Common myeloid progenitor, CD34-positive (primary cell): ENCODE data around the gene WIPF3.
A peak's percentile ranks its signal among the peaks of the same experiment; 100 is the strongest.

Source experiments
- CTCF ChIA-PET: fragments of 350-600 bp; sonication (Branson Sonifier 250); formaldehyde crosslinking; loops from one replicate; lab custom pipeline; 2021; ENCODE audit warnings: antibody characterized with exemption; lab: Charles Lee
- POLR2A ChIA-PET: fragments of 350-600 bp; sonication (Branson Sonifier 250); formaldehyde crosslinking; loops from one replicate; lab custom pipeline; 2021; ENCODE audit warnings: antibody characterized with exemption; lab: Charles Lee
- DNase-seq, 3 donors: peaks; one replicate each; pipeline versions ENCODE4 v3.0.0 to v3.0.0-alpha.2; 2013
- H3K27ac ChIP-seq, 2 experiments: 1 replicate in 1 of 2; 2 replicates in 1 of 2; pipeline ENCODE4 v1.7.0; 2013; ENCODE audit warnings: inconsistent platforms in 2 of 2, low read length in 2 of 2, mild to moderate bottlenecking in 2 of 2, low read depth in 1 of 2, moderate library complexity in 1 of 2; ENCODE audit not compliant: severe bottlenecking in 2 of 2, insufficient read depth in 1 of 2, poor library complexity in 1 of 2
- H3K27me3 ChIP-seq, 5 experiments: replicated peaks in 2 of 5; 1 replicate in 3 of 5; 2 replicates in 2 of 5; pipeline versions ENCODE4 v1.6.1 to v1.7.0; 2013; ENCODE audit warnings: low read length in 4 of 5, mild to moderate bottlenecking in 2 of 5, moderate library complexity in 2 of 5, inconsistent platforms in 1 of 5; ENCODE audit not compliant: insufficient read depth in 5 of 5, control insufficient read depth in 4 of 5
- H3K36me3 ChIP-seq, 4 experiments: 1 replicate in 2 of 4; 2 replicates in 2 of 4; pipeline versions ENCODE4 v1.6.1 to v1.7.0; 2013; ENCODE audit warnings: low read length in 3 of 4, control low read depth in 1 of 4, mild to moderate bottlenecking in 1 of 4; ENCODE audit not compliant: control insufficient read depth in 4 of 4, insufficient read depth in 4 of 4
- H3K4me1 ChIP-seq, 4 experiments: 1 replicate in 3 of 4; 2 replicates in 1 of 4; pipeline versions ENCODE4 v1.6.1 to v1.7.1; 2013; ENCODE audit warnings: low read length in 3 of 4, mild to moderate bottlenecking in 3 of 4, control low read depth in 1 of 4, inconsistent platforms in 1 of 4, moderate library complexity in 1 of 4; ENCODE audit not compliant: control insufficient read depth in 4 of 4, insufficient read depth in 4 of 4; ENCODE audit errors: control extremely low read depth in 1 of 4
- H3K4me3 ChIP-seq, 7 experiments: 1 replicate in 4 of 7; 2 replicates in 3 of 7; pipeline versions ENCODE4 v1.5.1 to v1.7.0; 2013; ENCODE audit warnings: mild to moderate bottlenecking in 7 of 7, low read length in 6 of 7, moderate library complexity in 6 of 7, inconsistent platforms in 2 of 7, low read depth in 2 of 7, control low read depth in 1 of 7; ENCODE audit not compliant: insufficient read depth in 4 of 7, control insufficient read depth in 1 of 7; ENCODE audit errors: extremely low read depth in 1 of 7
- H3K9me3 ChIP-seq, 5 experiments: 1 replicate in 4 of 5; 2 replicates in 1 of 5; pipeline versions ENCODE4 v1.6.1 to v1.7.1; 2013; ENCODE audit warnings: low read length in 4 of 5, mild to moderate bottlenecking in 2 of 5, inconsistent platforms in 1 of 5, low read depth in 1 of 5, moderate library complexity in 1 of 5; ENCODE audit not compliant: control insufficient read depth in 4 of 5, insufficient read depth in 2 of 5; ENCODE audit errors: control extremely low read depth in 1 of 5
- WGBS: methylation state at CpG from one replicate; pipeline ENCODE4 v1.1.5; 2013; ENCODE audit not compliant: insufficient coverage; 5-methylcytosine and 5-hydroxymethylcytosine counted together

Gene WIPF3

DNA sequence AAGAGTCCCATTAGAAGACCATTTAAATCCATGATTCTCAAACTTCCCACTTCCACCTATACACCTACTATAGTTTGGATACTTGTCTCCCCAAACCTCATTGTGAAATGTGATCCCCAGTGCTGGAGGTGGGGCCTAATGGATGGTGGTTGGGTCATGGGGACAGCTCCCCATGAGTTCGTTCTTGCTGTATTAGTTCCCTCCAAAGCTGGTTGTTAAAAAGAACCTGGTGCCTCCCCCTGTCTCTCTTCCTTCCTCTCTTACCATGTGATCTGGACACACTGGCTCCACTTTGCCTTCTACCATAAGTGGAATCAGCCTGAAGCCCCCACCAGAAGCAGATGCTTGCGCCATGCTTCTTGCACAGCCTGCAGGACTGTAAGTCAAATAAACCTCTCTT, 53.9 kb downstream of the WIPF3 start:
- Histone ChIP-seq H3K4me1 (peaks cover 7 to 25% (median 15%) of the 10 kb centered on the region in 4 experiments), H3K9me3 (no peaks in the 10 kb centered on the region), H3K27me3 (no peaks in the 10 kb centered on the region), H3K36me3 (no peaks in the 10 kb centered on the region), H3K27ac (no peak overlapping the region), H3K4me3 (no peak overlapping the region)
- CTCF ChIA-PET: interaction anchor here (1.4 to 1.6 kb wide), 2 partner anchors 17 to 64 kb away, joined by 3 to 5 read pairs; no protein-coding TSS in a partner anchor
- POLR2A ChIA-PET: no interaction called here
- WGBS: no CpG with 5 or more reads among the region's 2 CpGs
- DNase-seq: no peak

DNA sequence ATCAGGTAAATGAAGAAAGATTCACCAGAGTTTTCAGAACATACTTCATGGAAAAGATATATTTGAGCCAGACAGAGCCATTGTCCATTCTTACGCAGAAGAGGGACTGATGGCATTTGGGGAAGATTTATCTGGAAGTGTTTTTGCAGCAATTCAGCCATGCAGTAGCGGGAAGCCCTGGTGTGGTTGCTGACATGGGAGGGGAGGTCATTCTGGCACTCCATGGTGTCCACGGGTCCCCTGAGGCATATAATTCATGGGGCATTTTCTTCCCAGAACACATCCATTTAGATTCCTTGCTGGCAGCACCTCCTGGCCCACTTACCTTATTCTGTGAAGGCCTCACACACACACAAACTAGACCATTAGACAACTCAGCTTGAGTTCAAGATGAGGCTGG, 55.6 kb downstream of the WIPF3 start:
- H3K4me1 ChIP-seq: peaks cover 7 to 34% (median 24%) of the 10 kb centered on the region in 4 experiments
- CTCF ChIA-PET: interaction anchor here (1.1 kb wide), 1 partner anchor 60 kb away, joined by 3 read pairs; no protein-coding TSS in a partner anchor
- H3K27ac ChIP-seq: no peak overlapping the region
- POLR2A ChIA-PET: no interaction called here
- WGBS: 100% methylated on average over 2 of the region's 3 CpGs
- H3K9me3 ChIP-seq: no peaks in the 10 kb centered on the region
- H3K36me3 ChIP-seq: no peaks in the 10 kb centered on the region
- no peaks in the 10 kb centered on the region for H3K27me3 ChIP-seq
- DNase-seq: no peak
- H3K4me3 ChIP-seq: no peak overlapping the region

DNA sequence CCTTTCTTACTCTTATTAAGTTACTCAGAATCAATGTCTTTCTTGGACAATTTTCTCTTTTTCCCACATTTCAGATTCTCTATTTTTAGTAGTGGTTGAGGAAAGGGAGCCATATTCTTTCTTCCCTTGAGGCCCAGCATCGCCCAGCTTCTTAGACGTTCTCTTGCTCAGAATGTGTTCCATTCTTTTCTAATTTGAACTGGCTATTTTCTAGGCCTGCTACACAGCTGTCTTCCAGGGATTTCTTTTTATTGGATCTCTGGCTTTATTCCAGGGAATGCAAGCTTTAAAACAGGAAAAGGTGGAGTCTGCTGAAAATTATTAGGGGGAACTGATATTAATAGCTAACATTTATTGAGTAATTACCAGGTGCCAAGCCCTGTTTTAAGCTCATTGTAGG, 58.3 kb downstream of the WIPF3 start:
- ChIA-PET POLR2A (no interaction called here), CTCF (no interaction called here)
- DNase-seq: no peak
- peaks cover 4 to 34% (median 24%) of the 10 kb centered on the region in 4 experiments for H3K4me1 ChIP-seq
- 100% methylated on average over 2 of the region's 2 CpGs for WGBS
- H3K27ac ChIP-seq: no peak overlapping the region
- H3K27me3 ChIP-seq: no peaks in the 10 kb centered on the region
- no peak overlapping the region for H3K4me3 ChIP-seq
- H3K36me3 ChIP-seq: no peaks in the 10 kb centered on the region
- H3K9me3 ChIP-seq: no peaks in the 10 kb centered on the region

DNA sequence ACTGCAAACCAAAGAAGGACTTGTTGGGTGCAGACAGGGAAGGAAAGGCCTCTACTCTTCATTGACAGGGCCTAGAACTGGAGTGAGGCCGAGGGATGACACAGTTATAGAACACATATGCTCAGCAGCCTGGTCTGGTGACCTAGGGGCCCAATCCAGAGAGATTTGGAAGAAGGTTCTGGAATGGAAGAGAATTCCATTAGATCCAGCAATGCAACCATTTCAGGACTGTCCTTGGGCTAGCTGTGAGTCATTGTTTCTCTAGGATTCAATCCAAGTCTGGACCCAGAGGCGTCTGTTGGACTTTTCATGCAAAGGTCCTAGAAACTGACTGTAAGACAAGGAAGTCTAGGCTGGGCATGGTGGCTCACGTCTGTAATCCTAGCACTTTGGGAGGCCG, 59.2 kb downstream of the WIPF3 start:
- no peaks in the 10 kb centered on the region for H3K9me3 ChIP-seq
- no peak overlapping the region for H3K27ac ChIP-seq
- DNase-seq: no peak
- no peak overlapping the region for H3K4me3 ChIP-seq
- H3K36me3 ChIP-seq: no peaks in the 10 kb centered on the region
- WGBS: no CpG with 5 or more reads among the region's 4 CpGs
- H3K27me3 ChIP-seq: no peaks in the 10 kb centered on the region
- H3K4me1 ChIP-seq: peaks cover 0 to 26% (median 16%) of the 10 kb centered on the region in 4 experiments
- POLR2A ChIA-PET: interaction anchor here (0.7 kb wide), 1 partner anchor 226 kb away, joined by 3 read pairs; no protein-coding TSS in a partner anchor
- CTCF ChIA-PET: interaction anchor here (1.5 kb wide), 1 partner anchor 10 kb away, joined by 5 read pairs; no protein-coding TSS in a partner anchor

DNA sequence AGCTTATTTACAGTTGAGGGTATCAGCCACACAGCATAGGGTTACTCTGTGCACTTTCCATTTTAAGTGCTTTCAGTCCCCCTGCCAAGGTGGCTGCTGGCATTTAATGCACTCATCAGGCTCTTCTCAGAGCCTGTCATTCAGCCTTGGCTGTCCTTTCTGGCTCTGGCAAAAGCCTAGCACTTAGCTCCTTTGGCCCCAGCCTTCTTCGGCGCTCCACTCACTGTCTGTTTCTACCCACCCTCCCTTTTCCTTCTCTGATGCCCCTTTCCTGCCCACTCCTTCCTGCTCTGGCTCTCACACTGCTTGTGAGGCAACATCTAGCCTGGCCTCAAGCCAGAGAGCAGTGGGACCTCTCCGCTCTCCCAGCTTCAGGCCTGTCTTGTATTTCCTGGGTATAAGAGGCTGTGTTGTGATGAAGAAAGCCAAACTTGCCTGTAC, 60.2 kb downstream of the WIPF3 start:
- Histone ChIP-seq H3K4me3 (peak overlapping the region in 1 of 7 experiments; percentile 46), H3K9me3 (no peaks in the 10 kb centered on the region), H3K27ac (no peak overlapping the region), H3K27me3 (no peaks in the 10 kb centered on the region), H3K4me1 (peaks cover 0 to 24% (median 15%) of the 10 kb centered on the region in 4 experiments), H3K36me3 (no peaks in the 10 kb centered on the region)
- 0% methylated on average over 3 of the region's 3 CpGs for WGBS
- CTCF ChIA-PET: interaction anchor here (1.5 kb wide), 1 partner anchor 9 kb away, joined by 5 read pairs; no protein-coding TSS in a partner anchor
- POLR2A ChIA-PET: no interaction called here
- peak; percentile 56 to 86 (median 84) for DNase-seq

DNA sequence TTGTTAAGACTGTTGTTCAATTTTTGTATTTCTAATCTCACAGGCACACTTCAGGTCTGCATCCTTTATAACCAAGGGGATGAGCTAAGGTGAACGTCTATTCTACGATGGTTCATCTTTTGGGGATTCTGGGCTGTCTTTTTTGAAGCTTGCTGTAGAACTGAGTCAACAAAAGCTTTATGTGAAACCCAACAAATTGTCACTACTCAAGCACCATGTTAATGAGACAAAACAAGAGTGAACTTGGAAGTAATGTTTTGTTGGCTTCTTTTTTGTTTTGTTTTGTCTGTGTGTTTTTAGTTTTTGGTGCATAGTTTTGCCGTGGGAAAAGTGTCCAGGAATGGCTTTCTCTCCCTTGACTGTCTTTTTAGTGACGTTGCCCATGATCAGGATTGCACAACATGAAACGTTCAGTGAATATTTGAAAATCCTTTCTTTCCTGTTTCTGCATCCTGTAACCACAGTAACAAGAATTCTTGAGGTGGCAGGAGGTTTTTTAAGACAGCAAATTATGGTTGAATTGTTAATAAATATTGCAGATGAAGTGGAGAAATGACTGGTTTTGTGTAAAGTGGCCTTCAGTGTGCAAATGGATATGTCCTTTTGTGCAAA, 65.6 kb downstream of the WIPF3 start:
- Histone ChIP-seq H3K4me1 (peaks cover 0 to 12% (median 8%) of the 10 kb centered on the region in 4 experiments), H3K36me3 (no peaks in the 10 kb centered on the region), H3K27ac (no peak overlapping the region), H3K27me3 (no peaks in the 10 kb centered on the region), H3K4me3 (no peak overlapping the region), H3K9me3 (no peaks in the 10 kb centered on the region)
- CTCF ChIA-PET: interaction anchor here (1.3 to 10.5 kb wide), 2 partner anchors 52 to 189 kb away, joined by 3 to 119 read pairs; no protein-coding TSS in a partner anchor
- POLR2A ChIA-PET: no interaction called here
- 100% methylated on average over 2 of the region's 5 CpGs for WGBS
- DNase-seq: peak in 2 of 3 donors; percentile 38 to 43

DNA sequence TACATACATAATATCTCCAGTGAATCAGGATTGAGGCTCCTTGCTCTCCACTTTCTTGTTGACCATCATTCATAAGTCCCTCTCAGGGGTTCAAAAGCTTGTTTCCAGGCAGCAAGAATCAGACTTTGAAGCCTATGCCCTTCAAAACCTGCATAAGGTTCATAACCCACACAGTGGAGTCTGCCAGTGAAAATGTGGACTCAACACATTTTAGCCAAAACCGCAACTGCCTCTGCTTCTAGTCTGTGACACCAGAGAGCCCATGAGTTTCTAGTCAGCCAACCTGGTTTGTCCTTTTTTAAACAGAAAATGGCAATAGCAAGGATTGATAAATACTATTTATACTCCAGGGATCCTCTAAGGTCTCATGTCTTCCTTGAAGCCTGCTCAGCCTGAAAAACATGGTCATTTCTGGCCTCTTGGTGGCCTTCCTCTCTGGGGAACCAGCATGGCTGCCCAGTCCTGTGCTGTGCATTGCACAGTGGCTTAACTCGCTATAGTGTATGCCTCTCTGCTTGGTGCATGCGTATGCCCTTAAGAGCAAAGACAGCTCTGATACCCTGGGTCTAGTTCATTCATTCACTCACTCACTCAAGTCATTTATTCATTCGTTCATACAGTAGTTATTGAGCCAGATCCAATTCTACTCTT, 67.5 kb downstream of the WIPF3 start:
- Histone ChIP-seq H3K36me3 (no peaks in the 10 kb centered on the region), H3K4me1 (peaks cover 0 to 11% (median 5%) of the 10 kb centered on the region in 4 experiments), H3K27me3 (no peaks in the 10 kb centered on the region), H3K9me3 (no peaks in the 10 kb centered on the region), H3K27ac (no peak overlapping the region), H3K4me3 (no peak overlapping the region)
- CTCF ChIA-PET: interaction anchor here (0.5 to 10.5 kb wide), 3 partner anchors 9 to 239 kb away, joined by 4 to 119 read pairs (median 5); no protein-coding TSS in a partner anchor
- WGBS: 100% methylated on average over 2 of the region's 4 CpGs
- no peak for DNase-seq
- POLR2A ChIA-PET: no interaction called here
